ENCODE results near the gene BDH1. TPM values are rescaled to one million over a fixed set of nuclear protein-coding genes. Genes with fewer than 3 reads are reported as not detected.

Gene BDH1
- polyA plus RNA-seq, 12 donors: 2.3 to 21.6 (median 4.9) TPM; not detected in 1

- no peak for DNase-seq
These were observed 93.0 kb downstream of the BDH1 start for GRCh38 chr3:197462808-197463207.

GRCh38 chr3:197460639-197461038 is 95.1 kb downstream of the BDH1 start:
- DNase-seq: no peak

GRCh38 chr3:197460002-197460401 is 95.8 kb downstream of the BDH1 start:
- DNase-seq: no peak

Other genes starting within 250 kb of the BDH1 start
- gene RUBCN, start 180.9 kb upstream of the BDH1 start, polyA plus RNA-seq (ENCODE audit: insufficient read length in 12 of 12): 10 to 100 TPM in 4 of 12 donors, 1 to 10 TPM in 7, not detected in 1; 6.7 to 15.9 (median 8.8) TPM
- gene FYTTD1, start 193.9 kb upstream of the BDH1 start, polyA plus RNA-seq (ENCODE audit: insufficient read length in 12 of 12): 10 to 100 TPM in 11 of 12 donors, not detected in 1; 43.7 to 90.0 (median 76.2) TPM
- 10 to 100 TPM in 11 of 12 donors, not detected in 1; 14.2 to 54.5 (median 30.1) TPM for gene LRCH3, start 235.3 kb upstream of the BDH1 start, polyA plus RNA-seq (ENCODE audit: insufficient read length in 12 of 12)